HepG2 (cell line): ENCODE measurements around the gene PCBP1. TPM values are rescaled to one million over a fixed set of nuclear protein-coding genes. Genes with fewer than 3 reads are reported as not detected.

Experiments used
- HMGXB3 ChIP-seq: sonication (generic); formaldehyde crosslinking; IDR thresholded peaks from 2 replicates; pipeline ENCODE4 v1.4.0; 2020; ENCODE audit warnings: missing genetic modification reagents, borderline replicate concordance
- HMGXB4 ChIP-seq, 2 experiments: sonication (generic) in 1 of 2; formaldehyde crosslinking in 1 of 2; IDR thresholded peaks; 2 replicates each; pipeline versions ENCODE4 v1.4.0 to v1.6.1; 2018 to 2020; ENCODE audit warnings: missing genetic modification reagents in 2 of 2, borderline replicate concordance in 1 of 2, low read depth in 1 of 2, mild to moderate bottlenecking in 1 of 2, missing biosample characterization in 1 of 2
- NCOA5 ChIP-seq: sonication (generic); formaldehyde crosslinking; IDR thresholded peaks from 2 replicates; pipeline ENCODE4 v1.4.0; 2020; ENCODE audit warnings: missing genetic modification reagents
- POLR2G ChIP-seq: fragments of 200-400 bp; formaldehyde crosslinking; IDR thresholded peaks from 2 replicates; pipeline ENCODE4 v1.6.1; 2018; ENCODE audit warnings: mild to moderate bottlenecking, low read depth, low read length, moderate library complexity
- SNAI1 ChIP-seq: sonication (generic); formaldehyde crosslinking; IDR thresholded peaks from 2 replicates; pipeline ENCODE4 v1.5.0; 2020; ENCODE audit warnings: mild to moderate bottlenecking, missing genetic modification reagents, borderline replicate concordance
- ZNF7 ChIP-seq: IDR thresholded peaks from 2 replicates; pipeline ENCODE4 v1.6.1; 2016; ENCODE audit warnings: missing biosample characterization, missing genetic modification reagents
- ZNF792 ChIP-seq: IDR thresholded peaks from 2 replicates; pipeline ENCODE4 v1.6.1; 2016
- ZNF83 ChIP-seq: sonication (generic); formaldehyde crosslinking; IDR thresholded peaks from 2 replicates; pipeline ENCODE4 v1.4.0; 2020; ENCODE audit warnings: missing genetic modification reagents, mild to moderate bottlenecking, borderline replicate concordance
- polyA plus RNA-seq, 8 experiments: library from polyadenylated mRNA; depleted of rRNA in 3 of 8; stranded (reverse) in 7 of 8; unstranded in 1 of 8; fragments of >200 nt; fragmentation: Illumina TruSeq in 4 of 8; extraction: Trizol in 4 of 8; gene quantifications; 2 replicates each; pipeline versions ENCODE4 v1.2.1 to v1.2.3, GENCODE V29; 2011 to 2016; ENCODE audit warnings: low read depth in 4 of 8, missing spikeins in 1 of 8, mixed read lengths in 1 of 8; ENCODE audit not compliant: insufficient read depth in 1 of 8
- total RNA-seq, 5 experiments: library from RNA; depleted of rRNA; stranded (reverse); fragments of >200 nt; fragmentation: Illumina TruSeq; extraction: Trizol; gene quantifications; 2 replicates each; pipeline ENCODE4 v1.2.3, GENCODE V29; 2016; ENCODE audit warnings: low read depth in 1 of 5
- TF ChIP-seq, protein P1 (sequence below): sonication (generic); formaldehyde crosslinking; IDR thresholded peaks from 2 replicates; pipeline ENCODE4 v1.4.0; 2020; ENCODE audit warnings: missing genetic modification reagents
- TF ChIP-seq, protein P2 (sequence below), 2 experiments: fragments of 450-650 bp in 1 of 2; sonication (generic) in 1 of 2; formaldehyde crosslinking in 1 of 2; IDR thresholded peaks; 2 replicates each; pipeline versions ENCODE4 v1.6.1 to v1.8.0; 2016 to 2022; ENCODE audit warnings: antibody characterized with exemption in 1 of 2, mild to moderate bottlenecking in 1 of 2, missing genetic modification reagents in 1 of 2

Gene PCBP1
- total and polyA plus RNA-seq, 2 of the 13 experiments (the other 11 are each of a cell fraction or from before 2014, with no cell fraction given) = 32.0 to 137 TPM

- 0 out of 4 replicates have a peak, but pooled peaks of 1 of the 2 experiments have one; percentile 9 for TF ChIP-seq HMGXB4 (CRISPR knock-in tag; IDR thresholded peaks at IDR 0.05; ENCODE audit: borderline replicate concordance in 1 of 2, low read depth in 1 of 2)
- TF ChIP-seq HMGXB3 (CRISPR knock-in tag) = 0 out of 2 replicates have a peak, but pooled peaks have one; percentile 15
- no peak for TF ChIP-seq ZNF83 (CRISPR knock-in tag)
- no peak for TF ChIP-seq NCOA5 (CRISPR knock-in tag)
- TF ChIP-seq SNAI1 = 0 out of 2 replicates have a peak, but pooled peaks have one; percentile 49
- 0 out of 2 replicates have a peak, but pooled peaks have one; percentile 10 for TF ChIP-seq ZNF792 (CRISPR knock-in tag)
- peak; percentile 29 for TF ChIP-seq POLR2G
- TF ChIP-seq, protein P1, sequence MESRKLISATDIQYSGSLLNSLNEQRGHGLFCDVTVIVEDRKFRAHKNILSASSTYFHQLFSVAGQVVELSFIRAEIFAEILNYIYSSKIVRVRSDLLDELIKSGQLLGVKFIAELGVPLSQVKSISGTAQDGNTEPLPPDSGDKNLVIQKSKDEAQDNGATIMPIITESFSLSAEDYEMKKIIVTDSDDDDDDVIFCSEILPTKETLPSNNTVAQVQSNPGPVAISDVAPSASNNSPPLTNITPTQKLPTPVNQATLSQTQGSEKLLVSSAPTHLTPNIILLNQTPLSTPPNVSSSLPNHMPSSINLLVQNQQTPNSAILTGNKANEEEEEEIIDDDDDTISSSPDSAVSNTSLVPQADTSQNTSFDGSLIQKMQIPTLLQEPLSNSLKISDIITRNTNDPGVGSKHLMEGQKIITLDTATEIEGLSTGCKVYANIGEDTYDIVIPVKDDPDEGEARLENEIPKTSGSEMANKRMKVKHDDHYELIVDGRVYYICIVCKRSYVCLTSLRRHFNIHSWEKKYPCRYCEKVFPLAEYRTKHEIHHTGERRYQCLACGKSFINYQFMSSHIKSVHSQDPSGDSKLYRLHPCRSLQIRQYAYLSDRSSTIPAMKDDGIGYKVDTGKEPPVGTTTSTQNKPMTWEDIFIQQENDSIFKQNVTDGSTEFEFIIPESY = 0 out of 2 replicates have a peak, but pooled peaks have one; percentile 18
- no peak for TF ChIP-seq ZNF7 (CRISPR knock-in tag)
- TF ChIP-seq, protein P2, sequence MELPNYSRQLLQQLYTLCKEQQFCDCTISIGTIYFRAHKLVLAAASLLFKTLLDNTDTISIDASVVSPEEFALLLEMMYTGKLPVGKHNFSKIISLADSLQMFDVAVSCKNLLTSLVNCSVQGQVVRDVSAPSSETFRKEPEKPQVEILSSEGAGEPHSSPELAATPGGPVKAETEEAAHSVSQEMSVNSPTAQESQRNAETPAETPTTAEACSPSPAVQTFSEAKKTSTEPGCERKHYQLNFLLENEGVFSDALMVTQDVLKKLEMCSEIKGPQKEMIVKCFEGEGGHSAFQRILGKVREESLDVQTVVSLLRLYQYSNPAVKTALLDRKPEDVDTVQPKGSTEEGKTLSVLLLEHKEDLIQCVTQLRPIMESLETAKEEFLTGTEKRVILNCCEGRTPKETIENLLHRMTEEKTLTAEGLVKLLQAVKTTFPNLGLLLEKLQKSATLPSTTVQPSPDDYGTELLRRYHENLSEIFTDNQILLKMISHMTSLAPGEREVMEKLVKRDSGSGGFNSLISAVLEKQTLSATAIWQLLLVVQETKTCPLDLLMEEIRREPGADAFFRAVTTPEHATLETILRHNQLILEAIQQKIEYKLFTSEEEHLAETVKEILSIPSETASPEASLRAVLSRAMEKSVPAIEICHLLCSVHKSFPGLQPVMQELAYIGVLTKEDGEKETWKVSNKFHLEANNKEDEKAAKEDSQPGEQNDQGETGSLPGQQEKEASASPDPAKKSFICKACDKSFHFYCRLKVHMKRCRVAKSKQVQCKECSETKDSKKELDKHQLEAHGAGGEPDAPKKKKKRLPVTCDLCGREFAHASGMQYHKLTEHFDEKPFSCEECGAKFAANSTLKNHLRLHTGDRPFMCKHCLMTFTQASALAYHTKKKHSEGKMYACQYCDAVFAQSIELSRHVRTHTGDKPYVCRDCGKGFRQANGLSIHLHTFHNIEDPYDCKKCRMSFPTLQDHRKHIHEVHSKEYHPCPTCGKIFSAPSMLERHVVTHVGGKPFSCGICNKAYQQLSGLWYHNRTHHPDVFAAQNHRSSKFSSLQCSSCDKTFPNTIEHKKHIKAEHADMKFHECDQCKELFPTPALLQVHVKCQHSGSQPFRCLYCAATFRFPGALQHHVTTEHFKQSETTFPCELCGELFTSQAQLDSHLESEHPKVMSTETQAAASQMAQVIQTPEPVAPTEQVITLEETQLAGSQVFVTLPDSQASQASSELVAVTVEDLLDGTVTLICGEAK (IDR thresholded peaks at IDR 0.05) = no peak
- TF ChIP-seq, protein P2 (CRISPR knock-in tag; IDR thresholded peaks at IDR 0.05) = no peak
These were observed 2.8 kb downstream of the PCBP1 start (continued) for GRCh38 chr2:70089983-70090525.
